ENCODE data around the gene ZNF77.

DNA sequence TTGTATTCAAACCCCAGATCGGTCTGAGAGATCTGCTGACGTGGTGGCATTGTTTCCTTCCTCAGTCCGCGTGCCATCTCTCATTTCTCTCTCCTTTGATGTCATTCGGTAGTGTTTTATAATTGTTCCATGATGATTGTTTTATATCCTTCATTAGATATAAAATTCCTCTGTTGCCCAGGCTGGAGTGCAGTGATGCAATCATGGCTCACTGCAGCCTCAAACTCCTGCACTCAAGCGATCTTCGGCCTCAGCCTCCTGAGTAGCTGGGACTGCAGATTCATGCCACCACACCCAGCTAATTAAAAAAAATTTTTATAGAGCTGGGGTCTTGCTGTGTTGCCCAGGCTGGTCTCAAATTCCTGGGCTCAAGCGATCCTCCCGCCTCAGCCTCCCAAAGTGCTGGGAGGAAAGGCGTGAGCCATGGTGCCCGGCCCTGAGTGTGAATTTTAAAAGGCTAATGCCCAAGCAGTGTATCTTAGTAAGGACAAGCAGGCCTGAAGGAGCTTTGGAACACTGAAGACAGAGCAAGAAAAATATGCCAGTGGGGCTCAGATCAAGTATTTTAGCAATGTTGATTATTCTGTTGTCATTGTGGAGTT lies 38.8 kb downstream of the ZNF77 start:
- TF ChIP-seq, protein P1, sequence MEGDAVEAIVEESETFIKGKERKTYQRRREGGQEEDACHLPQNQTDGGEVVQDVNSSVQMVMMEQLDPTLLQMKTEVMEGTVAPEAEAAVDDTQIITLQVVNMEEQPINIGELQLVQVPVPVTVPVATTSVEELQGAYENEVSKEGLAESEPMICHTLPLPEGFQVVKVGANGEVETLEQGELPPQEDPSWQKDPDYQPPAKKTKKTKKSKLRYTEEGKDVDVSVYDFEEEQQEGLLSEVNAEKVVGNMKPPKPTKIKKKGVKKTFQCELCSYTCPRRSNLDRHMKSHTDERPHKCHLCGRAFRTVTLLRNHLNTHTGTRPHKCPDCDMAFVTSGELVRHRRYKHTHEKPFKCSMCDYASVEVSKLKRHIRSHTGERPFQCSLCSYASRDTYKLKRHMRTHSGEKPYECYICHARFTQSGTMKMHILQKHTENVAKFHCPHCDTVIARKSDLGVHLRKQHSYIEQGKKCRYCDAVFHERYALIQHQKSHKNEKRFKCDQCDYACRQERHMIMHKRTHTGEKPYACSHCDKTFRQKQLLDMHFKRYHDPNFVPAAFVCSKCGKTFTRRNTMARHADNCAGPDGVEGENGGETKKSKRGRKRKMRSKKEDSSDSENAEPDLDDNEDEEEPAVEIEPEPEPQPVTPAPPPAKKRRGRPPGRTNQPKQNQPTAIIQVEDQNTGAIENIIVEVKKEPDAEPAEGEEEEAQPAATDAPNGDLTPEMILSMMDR (IDR thresholded peaks at IDR 0.05): no peak
- TF ChIP-seq EP300 (IDR thresholded peaks at IDR 0.05) (no peak), POLR2A (IDR thresholded peaks at IDR 0.05) (no peak)

Measured in ovary (tissue), 3 donors.